Muscle of leg (tissue), 11 donors: ENCODE results near the gene COPS3. TPM values are rescaled to one million over a fixed set of nuclear protein-coding genes. Genes with fewer than 3 reads are reported as not detected.
"Not testable (repeated sequence)": the region's sequence is repeated elsewhere in the genome, so short reads cannot be mapped to it uniquely, and the experiment has no call there.

Experiments used
- DNase-seq: peaks from one replicate; pipeline ENCODE4 v3.0.0; 2013
- H3K27ac ChIP-seq: one replicate; pipeline ENCODE4 v1.5.1; 2013; ENCODE audit warnings: mild to moderate bottlenecking, low read length, control low read depth
- H3K27me3 ChIP-seq: one replicate; pipeline ENCODE4 v1.6.1; 2013; ENCODE audit warnings: low read length; ENCODE audit not compliant: control insufficient read depth, insufficient read depth
- H3K36me3 ChIP-seq: one replicate; pipeline ENCODE4 v1.6.1; 2013; ENCODE audit warnings: low read length; ENCODE audit not compliant: control insufficient read depth, insufficient read depth
- H3K4me1 ChIP-seq: one replicate; pipeline ENCODE4 v1.6.1; 2013; ENCODE audit warnings: low read length; ENCODE audit not compliant: control insufficient read depth, insufficient read depth
- H3K4me3 ChIP-seq: one replicate; pipeline ENCODE4 v1.5.1; 2013; ENCODE audit warnings: low read length, control low read depth
- H3K9me3 ChIP-seq: replicated peaks from 2 replicates; pipeline ENCODE4 v1.6.1; 2013; ENCODE audit warnings: low read depth, low read length; ENCODE audit not compliant: control insufficient read depth
- WGBS: methylation state at CpG from one replicate; pipeline ENCODE4 v1.1.5; 2013; ENCODE audit warnings: missing lambda C conversion rate; ENCODE audit not compliant: insufficient coverage; 5-methylcytosine and 5-hydroxymethylcytosine counted together
- polyA plus RNA-seq, 8 donors: library from polyadenylated mRNA; unstranded; fragments of 120-200 nt; gene quantifications; one replicate each; pipeline versions ENCODE4 v1.2.1 to v1.2.3, GENCODE V29; 2013; ENCODE audit warnings: inconsistent platforms in 1 of 8, low replicate concordance in 1 of 8; ENCODE audit not compliant: insufficient read length in 8 of 8, insufficient read depth in 1 of 8
- total RNA-seq: library from RNA; stranded (reverse); fragments of 120-200 nt; gene quantifications from one replicate; pipeline ENCODE4 v1.2.4, GENCODE V29; 2013

The COPS3 gene
- total and polyA plus RNA-seq, 9 donors: 63.0 to 80.7 (median 70.9) TPM

- no peak for DNase-seq
- Histone ChIP-seq H3K9me3 (no peaks in the 10 kb centered on the region), H3K36me3 (peaks cover 4% of the 10 kb centered on the region), H3K4me3 (peak overlapping the region; percentile 55), H3K4me1 (peaks cover 23% of the 10 kb centered on the region), H3K27me3 (no peaks in the 10 kb centered on the region), H3K27ac (no peak overlapping the region)
- 17% methylated on average over 9 of the region's 21 CpGs for WGBS
Observed at GRCh38 chr17:17303847-17304490, 22.9 kb upstream of the COPS3 start.

- no peaks in the 10 kb centered on the region for H3K27me3 ChIP-seq
- no peaks in the 10 kb centered on the region for H3K9me3 ChIP-seq
- peaks cover 4% of the 10 kb centered on the region for H3K36me3 ChIP-seq
- peak within 1 kb of the TSS; percentile 55 for H3K4me3 ChIP-seq
- WGBS: under 1% methylated on average over 105 of the region's 107 CpGs
- DNase-seq: peak; percentile 93
- peaks cover 23% of the 10 kb centered on the region for H3K4me1 ChIP-seq
- peak within 1 kb of the TSS; percentile 67 for H3K27ac ChIP-seq
Observed at GRCh38 chr17:17303010-17303846, 22.2 kb upstream of the COPS3 start, which contains the start of gene NT5M. Gene NT5M, plus strand, starts transcription at chr17:17303373. Its CDS starts 178 bp downstream, at chr17:17303551.

- H3K9me3 ChIP-seq, H3K27me3 ChIP-seq, H3K4me3 ChIP-seq, H3K27ac ChIP-seq, H3K36me3 ChIP-seq, DNase-seq: not testable (repeated sequence)
- peaks cover 26% of the 10 kb centered on the region for H3K4me1 ChIP-seq
- WGBS: 98% methylated on average over 9 of the region's 11 CpGs
Observed at GRCh38 chr17:17301659-17302058, 20.6 kb upstream of the COPS3 start.

GRCh38 chr17:17300624-17301568 is 19.9 kb upstream of the COPS3 start:
- H3K36me3 ChIP-seq: no peaks in the 10 kb centered on the region
- H3K4me3 ChIP-seq: peak overlapping the region; percentile 26
- H3K27ac ChIP-seq: peak overlapping the region; percentile 42
- no peaks in the 10 kb centered on the region for H3K27me3 ChIP-seq
- H3K9me3 ChIP-seq: no peaks in the 10 kb centered on the region
- H3K4me1 ChIP-seq: peaks cover 26% of the 10 kb centered on the region
- peak; percentile 42 for DNase-seq
- 12% methylated on average over 30 of the region's 35 CpGs for WGBS

GRCh38 chr17:17298108-17298507 is 17.1 kb upstream of the COPS3 start:
- Histone ChIP-seq H3K4me3 (no peak overlapping the region), H3K36me3 (no peaks in the 10 kb centered on the region), H3K9me3 (no peaks in the 10 kb centered on the region), H3K27ac (no peak overlapping the region), H3K4me1 (peaks cover 13% of the 10 kb centered on the region), H3K27me3 (no peaks in the 10 kb centered on the region)
- WGBS: 20% methylated on average over 1 of the region's 3 CpGs
- DNase-seq: peak; percentile 40

GRCh38 chr17:17297217-17297616 is 16.2 kb upstream of the COPS3 start:
- Histone ChIP-seq H3K9me3 (no peaks in the 10 kb centered on the region), H3K36me3 (no peaks in the 10 kb centered on the region), H3K27me3 (no peaks in the 10 kb centered on the region), H3K4me3 (no peak overlapping the region), H3K27ac (peak overlapping the region; percentile 45), H3K4me1 (peaks cover 8% of the 10 kb centered on the region)
- peak; percentile 87 for DNase-seq
- WGBS: no CpG with 5 or more reads among the region's 3 CpGs

GRCh38 chr17:17295141-17295540 is 14.1 kb upstream of the COPS3 start:
- no peak for DNase-seq
- Histone ChIP-seq H3K27me3 (no peaks in the 10 kb centered on the region), H3K4me1 (peaks cover 3% of the 10 kb centered on the region), H3K27ac (no peak overlapping the region), H3K36me3 (no peaks in the 10 kb centered on the region), H3K4me3 (no peak overlapping the region), H3K9me3 (no peaks in the 10 kb centered on the region)
- 96% methylated on average over 3 of the region's 4 CpGs for WGBS

GRCh38 chr17:17289701-17290100 is 8.7 kb upstream of the COPS3 start:
- no peak for DNase-seq
- no peaks in the 10 kb centered on the region for H3K9me3 ChIP-seq
- no peaks in the 10 kb centered on the region for H3K36me3 ChIP-seq
- no peak overlapping the region for H3K27ac ChIP-seq
- no peak overlapping the region for H3K4me3 ChIP-seq
- WGBS: 73% methylated on average over 4 of the region's 7 CpGs
- no peaks in the 10 kb centered on the region for H3K27me3 ChIP-seq
- H3K4me1 ChIP-seq: no peaks in the 10 kb centered on the region

GRCh38 chr17:17289086-17289485 is 8.0 kb upstream of the COPS3 start:
- Histone ChIP-seq H3K9me3 (no peaks in the 10 kb centered on the region), H3K27me3 (no peaks in the 10 kb centered on the region), H3K4me1 (no peaks in the 10 kb centered on the region), H3K4me3 (no peak overlapping the region), H3K36me3 (no peaks in the 10 kb centered on the region), H3K27ac (no peak overlapping the region)
- DNase-seq: no peak
- WGBS: 88% methylated on average over 3 of the region's 4 CpGs
